Activated naive CD4-positive, alpha-beta T cell (primary cell): Measurements from ENCODE around the gene ELOVL4.

Source experiments
- DNase-seq, 4 experiments: peaks; one replicate each; lab custom pipeline; 2025; lab: John Stamatoyannopoulos, UW

The ELOVL4 gene

DNA sequence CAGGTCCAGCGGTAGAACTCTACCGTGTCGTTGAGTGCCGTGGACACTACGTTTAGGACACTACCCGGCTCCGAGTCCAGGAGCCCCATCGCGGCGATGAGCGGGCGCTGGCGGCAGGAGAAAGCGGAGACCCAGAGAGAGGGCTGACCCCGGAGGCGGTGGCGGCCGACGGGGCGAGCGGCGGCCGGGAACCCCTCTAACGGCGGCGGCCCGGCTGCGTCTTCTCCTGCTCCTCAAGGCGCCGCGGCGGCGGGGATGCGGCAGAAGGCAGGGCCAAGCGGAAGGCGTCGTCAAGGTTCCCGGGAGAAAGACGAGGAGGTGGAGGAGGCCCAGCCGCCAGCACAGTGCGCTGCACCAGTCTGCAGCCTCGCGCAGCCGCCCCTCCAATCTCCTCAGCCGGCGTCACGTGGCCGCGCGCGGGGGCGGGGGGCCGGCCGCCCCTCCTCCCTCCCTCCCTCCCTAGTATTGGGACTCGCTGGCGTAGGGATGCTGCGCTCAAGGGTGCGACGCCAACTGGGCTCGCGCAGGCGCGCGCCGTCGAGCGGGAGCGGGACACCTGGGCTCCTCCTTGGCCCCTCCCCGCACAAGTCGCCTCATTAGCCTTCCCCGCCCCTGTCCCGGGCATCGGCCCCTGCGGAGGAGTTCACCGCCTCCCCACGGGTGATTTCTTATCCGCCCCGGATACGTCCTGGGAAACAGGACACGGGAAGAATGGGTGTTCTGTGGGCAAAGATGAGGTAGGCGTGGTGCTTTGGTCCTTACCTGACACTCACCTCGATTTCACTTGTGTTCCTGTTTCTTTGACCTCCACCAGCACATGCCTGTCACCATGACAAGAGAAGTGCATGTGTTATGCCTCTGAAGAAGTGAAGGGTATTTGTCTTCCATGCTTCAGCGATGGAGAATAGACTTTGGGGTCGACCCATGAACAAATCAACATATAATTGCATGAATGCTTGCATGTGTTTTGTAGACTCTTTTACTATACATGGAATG, at the start of gene ELOVL4:
ELOVL4 (minus strand) TSS at position 363 of the 996 bp plus-strand sequence; CDS start at position 89, 274 bp downstream.
- peak in 2 of 4 experiments; percentile 5 to 14 for DNase-seq

DNA sequence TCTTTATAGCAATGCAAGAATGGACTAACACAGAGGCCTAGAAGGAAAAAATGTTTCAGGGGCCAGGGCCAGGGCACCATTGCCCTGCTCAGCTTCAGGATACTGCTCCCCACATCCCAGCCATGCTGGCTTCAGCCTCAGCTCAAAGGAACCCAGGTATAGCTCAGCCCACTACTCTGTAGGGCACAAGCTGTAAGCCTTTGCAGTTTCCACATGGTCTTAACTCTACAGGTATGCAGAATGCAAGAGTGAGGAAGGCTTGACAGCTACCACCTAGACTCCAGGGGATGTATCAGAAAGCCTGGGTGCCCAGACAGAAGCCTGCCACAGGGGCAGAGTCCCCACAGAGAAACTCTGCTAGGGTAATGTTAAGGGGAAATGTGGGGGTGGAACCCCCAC, 46.6 kb upstream of the ELOVL4 start:
- no peak for DNase-seq

DNA sequence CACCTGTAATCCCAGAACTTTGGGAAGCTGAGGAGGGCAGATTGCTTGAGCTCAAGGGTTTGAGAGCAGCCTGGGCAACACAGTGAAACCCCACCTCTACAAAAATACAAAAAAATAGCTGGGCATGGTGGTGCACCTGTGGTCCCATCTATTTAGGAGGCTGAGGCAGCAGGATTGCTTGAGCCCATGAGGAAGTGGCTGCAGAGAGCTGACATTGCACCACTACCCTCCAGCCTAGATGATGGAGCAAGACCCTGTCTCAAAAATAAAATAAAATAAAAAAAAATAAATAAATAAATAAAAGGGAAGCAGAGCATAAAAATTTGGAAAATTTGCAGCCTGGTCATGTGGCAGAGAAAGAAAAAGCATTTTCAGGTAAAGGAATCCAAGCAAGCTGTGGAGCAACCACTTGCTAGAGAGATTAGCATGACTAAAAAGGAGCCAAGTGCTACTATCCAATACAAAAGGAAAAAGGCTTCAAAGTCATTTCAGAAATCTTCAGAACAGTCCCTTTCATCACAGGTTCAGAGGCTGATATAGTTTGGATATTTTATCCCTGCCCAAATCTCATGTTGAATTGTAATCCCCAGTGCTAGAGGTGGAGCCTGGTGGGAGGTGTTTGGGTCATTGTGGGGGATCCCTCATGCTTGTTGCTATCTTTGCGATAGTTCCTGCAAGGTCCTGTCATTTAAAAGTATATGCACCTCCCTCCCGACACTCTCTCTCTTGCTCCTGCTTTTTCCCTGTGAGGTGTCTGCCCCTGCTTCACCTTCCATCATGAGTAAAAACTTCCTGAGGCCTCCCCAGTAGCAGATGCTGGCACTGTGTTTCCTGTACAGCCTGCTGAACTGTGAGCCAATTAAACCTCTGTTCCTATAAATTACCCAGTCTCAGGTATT, 45.9 kb upstream of the ELOVL4 start:
- no peak for DNase-seq

DNA sequence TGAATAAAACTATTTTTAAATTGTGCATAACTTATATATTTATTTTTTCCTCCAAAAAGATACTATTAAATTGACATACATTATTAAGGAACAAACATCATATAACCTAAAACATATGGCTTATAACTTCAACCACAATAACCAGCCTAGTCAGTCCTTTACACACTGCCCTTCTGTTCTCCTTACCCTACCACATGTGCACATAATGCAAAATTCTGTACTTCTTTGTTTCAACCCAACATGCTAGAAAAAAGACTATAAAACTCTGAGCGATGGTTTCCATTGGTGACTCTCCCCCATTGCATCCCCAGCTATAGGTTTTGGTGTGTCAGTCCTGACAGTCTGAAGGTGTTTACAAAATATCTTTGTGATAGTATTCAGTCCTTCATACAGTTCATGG, 42.3 kb upstream of the ELOVL4 start:
- DNase-seq = no peak

DNA sequence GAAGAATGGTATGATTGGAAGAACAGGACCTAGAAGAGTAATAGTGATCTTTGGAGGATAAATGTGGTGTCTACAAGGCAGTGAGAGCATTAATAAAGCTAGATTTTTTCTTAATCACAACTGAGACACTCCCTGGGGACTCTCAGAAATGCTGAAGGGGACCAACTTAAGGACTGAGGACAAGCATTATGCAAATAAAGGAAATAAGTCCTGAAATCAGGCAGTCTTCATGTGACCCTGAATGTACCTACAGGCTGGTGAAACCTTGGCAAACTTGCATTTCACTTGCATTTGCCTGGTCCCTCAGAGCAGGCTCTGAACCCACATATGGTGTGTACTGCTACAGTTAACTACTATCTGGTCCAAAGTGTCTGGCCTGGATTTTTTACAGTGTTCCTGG, 37.8 kb upstream of the ELOVL4 start:
- no peak for DNase-seq

DNA sequence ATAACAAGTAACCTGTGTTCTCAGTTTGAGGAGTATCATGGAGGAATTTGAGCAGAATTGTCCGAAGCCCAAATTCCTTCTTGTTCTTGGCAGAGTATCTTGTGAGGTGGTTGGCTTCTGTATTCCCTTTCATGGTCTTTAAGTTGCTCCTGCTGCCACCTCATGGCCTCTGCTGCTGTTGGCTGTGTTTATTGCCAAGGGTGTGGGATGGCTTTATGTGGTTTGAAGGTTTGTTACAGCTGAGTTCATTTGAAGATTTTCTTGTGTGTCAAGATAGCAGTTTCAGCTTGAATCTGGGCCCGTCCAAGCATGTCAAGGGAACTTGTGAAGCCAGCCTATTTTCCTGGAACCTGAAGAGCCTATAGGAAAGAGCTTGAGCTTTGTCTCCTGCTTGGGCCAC, 36.9 kb upstream of the ELOVL4 start:
- no peak for DNase-seq

DNA sequence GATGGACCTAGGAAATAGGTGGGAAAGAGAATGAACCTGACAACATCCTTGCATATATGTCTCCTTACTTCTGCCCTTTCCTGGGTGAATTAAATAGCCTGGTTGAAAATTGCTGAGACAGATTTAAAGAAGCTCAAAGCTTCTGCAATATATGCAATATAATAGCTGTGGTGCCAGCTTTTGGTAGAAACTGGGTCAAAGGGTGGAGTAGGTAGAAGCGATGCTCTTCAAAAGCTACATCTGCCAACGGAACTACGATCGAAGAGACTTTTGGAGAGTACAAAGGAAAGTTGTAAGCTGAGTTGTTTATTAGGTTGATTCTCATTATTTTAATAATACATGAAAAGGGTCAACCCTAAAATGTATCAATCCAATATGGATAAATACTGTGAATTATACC, 34.3 kb upstream of the ELOVL4 start:
- DNase-seq = no peak

DNA sequence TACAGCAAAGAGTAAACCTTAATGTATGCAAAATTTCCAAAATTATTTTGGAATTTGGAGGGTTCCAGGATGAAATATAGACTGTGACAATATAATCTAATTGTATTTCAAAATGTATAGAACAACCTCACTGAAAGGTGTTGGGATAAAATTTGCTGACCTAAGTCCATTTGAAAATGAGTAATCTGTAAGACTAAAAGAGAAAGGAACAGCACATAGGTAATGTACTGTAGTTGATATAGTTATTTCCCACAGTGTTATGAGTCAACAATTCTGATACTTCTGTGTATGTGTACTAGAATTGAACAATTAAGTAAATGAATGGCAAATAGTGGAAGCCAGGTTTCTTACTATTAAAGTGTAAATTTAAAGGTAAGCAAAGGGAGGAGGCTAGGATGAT, 23.8 kb upstream of the ELOVL4 start:
- no peak for DNase-seq

DNA sequence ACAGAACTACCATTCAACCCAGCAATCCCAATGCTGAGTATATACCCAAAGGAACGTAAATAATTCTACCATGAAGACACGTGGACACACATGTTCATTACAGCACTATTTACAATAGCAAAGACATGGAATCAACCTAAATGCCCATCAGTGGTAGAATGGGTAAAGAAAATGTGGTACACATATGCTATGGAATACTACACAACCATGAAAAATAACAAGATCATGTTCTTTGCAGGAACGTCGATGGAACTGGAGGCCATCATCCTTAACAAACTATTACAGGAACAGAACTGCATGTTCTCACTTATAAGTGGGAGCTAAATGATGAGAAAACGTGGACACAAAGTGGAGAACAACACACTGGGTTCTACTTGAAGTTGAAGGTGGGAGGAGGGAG, 22.4 kb upstream of the ELOVL4 start:
- no peak for DNase-seq

DNA sequence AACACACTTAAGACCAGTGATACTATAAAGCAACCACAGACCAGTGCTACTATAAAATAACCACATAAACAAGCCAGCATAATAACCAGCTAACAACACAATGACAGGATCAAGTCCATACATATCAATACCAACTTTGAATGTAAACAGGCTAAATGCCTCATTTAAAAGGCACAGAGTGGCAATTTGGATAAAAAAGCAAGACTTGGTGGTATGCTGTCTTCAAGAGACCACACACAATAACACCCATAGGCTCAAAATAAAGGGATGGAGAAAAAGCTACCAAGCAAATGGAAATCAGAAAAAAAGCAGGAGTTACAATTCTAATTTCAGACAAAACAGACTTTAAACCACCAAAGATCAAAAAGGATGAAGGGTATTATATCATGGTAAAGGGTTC, 19.8 kb upstream of the ELOVL4 start:
- DNase-seq = no peak

DNA sequence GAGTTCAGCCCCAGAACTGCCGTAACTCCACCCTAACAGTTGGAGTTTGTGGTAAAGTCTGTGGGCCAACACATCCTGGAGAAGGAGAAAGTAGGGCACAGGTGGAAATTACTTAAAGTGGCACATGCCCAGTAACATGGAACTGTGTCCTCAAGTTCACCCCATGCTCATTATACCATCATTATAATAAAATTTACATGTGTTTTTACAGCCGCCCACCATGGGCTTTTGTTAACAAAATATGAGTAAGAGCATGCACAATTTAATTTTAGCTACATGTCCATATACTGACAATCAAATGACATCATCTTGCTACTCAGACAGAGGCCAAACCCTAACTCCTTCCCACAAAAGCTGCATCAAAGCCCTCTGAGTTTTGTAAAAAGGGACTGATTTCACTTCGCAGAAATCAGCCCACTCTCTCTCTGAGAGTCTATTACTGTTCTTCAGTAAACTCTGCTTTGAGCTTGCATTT, 17.3 kb upstream of the ELOVL4 start:
- DNase-seq = no peak

DNA sequence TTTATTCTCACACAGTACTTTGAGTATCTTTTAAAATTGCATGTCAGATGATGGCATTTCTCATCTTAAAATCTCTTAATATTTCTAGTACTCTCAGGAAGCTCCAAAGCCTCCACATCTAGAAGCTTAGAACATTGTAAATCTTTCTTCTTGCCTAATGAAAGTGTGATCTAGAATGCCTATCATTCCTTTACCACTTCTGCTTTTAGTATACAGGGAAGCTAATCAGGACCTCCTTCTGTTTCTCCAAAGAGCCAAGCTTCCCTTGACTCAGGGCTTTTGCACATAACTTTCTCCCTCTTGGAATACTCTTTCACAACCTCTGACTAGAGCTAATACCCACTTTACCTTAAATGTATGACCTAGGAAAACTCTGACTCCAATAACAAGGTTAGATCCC, 7.5 kb upstream of the ELOVL4 start:
- DNase-seq = no peak

DNA sequence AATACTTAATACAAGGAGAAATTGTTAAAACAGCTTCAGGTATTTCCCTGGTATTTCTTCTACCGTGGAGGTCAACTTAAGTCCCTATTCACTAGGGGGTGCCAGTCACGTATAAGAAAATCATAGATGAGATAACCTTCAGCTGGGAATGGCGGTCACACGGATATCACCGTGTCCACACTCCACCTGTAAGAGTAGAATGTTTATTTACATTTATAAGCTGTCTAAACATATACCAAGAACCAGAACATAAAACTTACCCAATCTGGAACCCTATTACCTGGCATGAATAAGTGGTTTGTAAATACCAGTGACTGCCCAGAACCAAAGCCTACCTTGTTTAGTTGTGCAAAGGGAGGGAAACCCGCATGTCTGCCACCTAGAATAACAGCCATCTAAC, 1.9 kb upstream of the ELOVL4 start:
- DNase-seq = peak in 2 of 4 experiments; percentile 1

DNA sequence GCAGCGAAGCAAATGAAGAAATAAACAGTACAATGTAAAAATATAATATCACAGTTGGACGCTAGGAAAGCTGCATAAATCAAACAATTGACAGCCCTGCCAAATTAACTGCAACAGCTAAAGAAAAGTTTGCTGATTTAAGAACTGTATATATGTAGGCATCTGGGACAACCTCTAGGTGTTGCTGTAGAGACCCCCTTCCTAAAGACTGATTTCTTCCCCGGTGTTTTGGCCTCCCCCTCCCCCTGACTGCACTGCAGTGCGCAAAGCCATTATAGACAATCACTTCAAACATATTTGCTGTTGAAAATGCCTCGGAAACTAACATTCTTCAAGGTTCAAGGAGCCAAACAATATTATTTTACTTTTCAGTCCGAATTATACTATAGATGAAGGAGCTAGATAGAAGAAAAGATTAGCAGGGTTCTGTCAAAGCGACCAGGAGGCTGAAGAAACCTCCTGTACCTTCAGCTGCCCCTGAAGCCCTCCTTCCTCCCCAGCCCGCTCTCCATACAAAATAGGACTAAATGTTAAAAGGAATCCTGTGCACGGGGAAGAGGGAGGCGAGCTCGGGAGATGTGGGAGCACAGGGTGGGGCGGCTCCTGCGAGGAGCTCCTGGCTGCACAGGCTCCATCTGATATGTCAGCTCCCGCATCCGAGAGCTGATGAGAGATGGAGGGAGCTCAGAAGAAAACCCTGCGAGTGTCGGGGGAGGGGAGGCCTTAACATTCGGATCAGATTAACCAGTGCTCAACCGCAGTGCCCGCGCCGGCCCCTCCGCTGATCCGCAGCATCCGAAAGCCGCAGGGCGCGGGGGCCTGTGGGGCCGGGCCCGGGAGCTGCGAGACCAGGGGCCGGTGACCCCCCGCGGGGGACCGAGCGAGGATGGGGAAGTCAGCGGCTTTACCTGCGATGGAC, 822 bp downstream of the ELOVL4 start:
- DNase-seq = peak in 1 of 4 experiments; percentile 6

DNA sequence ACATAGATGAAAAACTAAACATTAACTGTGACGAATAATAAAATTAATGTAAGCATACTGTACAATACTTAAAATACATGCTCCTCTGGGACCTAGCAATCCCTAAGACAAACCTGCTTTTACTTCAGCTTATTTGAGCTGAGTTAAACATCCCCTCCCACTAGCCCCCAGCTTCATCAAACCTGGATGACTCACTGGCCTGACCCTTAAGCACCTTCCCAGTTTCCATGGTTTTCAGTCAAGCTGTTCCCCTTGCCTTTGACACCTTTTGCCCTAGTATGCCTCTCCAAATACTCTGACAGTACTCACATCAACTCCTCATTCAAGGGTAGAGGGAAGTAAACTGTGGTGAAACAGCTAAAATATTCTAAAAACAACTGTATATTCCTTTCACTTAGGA, 4.2 kb downstream of the ELOVL4 start:
- no peak for DNase-seq

DNA sequence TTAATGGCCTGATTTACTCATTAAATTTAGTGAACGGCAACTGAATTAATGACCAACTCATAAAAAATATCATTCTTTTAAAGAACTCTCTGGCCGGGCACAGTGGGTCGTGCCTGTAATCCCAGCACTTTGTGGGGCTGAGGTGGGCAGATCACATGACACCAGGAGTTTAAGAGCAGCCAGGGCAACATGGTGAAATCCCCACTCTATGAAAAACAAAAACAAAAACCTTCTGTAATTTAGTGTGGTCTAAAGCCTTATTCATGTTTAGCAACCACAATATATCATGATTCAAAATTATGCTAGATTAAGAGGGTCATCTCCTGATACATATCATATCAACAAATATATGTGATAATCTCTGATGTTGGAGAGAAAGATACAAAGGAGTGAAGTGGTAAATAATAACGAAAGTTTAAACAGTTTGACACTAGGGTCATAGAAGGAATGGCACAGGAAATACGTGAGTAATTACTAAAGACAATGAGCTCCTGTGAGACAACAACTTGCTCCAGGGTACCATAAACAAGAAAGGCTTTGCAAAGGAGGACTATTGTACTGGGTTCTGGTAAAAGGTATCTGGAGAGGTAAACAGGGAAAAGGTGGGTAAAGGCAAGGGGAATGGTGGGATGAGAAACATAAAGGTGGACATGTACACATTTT, 5.7 kb downstream of the ELOVL4 start:
- no peak for DNase-seq

DNA sequence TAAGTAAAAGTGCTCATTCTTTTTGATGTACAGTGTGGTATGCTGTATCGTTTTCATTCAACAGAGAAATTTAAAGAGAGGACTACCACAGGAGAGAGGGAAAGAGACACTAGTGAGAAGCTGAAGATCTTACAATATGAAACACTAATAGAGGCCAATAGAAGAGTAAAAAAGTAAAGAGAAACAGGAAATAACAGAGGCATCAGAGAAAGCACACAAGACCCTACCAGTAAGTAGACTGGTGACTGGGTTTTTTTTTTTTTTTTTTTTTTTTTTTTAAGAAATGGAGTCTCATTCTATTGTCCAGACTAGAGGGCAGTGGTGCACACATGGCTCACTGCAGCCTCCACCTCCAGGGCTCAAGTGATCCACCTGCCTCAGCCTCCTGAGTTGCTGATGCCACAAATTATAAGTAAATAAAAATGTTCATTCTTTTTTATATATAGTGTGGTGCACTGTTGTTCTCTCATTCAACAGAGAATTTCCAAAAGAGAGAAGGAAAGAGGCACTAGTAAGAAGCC, 18.8 kb downstream of the ELOVL4 start:
- DNase-seq = no peak

DNA sequence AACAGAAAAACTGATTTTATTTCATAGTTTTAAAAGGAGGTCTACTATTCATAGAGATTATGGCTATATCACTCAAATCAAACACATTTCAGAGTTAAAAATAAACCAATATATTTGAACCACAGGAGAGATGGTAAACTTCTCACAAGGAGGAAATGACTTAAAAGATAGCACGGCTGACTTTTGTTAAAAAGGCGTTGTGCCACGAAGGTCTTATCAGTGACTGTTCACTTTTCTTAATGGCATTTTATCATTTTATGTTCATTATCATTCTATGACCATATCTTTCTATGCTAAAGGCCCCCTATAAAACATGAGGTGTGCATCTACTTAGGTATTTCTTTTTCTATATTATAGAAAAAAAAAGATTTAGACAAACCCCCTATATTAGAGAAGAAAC, 19.6 kb downstream of the ELOVL4 start:
- no peak for DNase-seq

DNA sequence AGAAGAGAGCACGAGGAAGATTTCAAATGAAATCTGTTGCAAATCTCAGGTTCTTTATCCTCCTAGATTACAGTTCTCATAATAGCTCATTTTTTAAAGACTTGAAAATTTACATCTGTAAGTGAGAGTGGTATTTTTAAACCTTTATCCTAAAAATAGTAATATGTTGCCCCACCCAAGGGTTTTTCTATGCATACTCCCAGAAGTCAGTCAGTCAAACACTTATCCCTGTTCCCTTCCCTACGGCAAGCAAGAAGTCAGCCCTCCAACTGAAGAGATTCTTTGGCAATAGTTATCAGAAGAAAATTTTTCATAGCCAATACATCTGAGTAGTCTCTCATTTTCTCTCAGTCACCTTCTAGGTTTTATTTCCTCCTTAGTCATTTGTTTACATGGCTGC, 24.1 kb downstream of the ELOVL4 start:
- no peak for DNase-seq

DNA sequence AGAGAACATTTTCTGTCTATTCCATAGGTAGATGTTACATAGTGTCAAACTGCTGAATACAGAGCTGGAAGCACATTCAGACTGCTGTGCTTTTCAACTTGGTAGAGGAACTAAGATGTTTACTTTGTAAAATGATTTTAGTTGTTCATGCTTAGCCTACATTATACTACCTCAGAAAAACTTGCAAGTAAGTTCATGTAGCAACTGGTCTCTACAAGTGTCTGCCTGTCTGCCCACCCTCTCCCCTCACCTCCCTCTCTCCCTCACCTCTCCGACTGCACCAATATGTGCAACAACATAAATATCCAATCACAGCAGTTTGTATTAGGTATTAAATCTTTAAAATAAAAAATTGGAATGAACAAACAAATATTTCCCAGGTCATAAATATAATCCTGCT, 25.3 kb downstream of the ELOVL4 start:
- no peak for DNase-seq

DNA sequence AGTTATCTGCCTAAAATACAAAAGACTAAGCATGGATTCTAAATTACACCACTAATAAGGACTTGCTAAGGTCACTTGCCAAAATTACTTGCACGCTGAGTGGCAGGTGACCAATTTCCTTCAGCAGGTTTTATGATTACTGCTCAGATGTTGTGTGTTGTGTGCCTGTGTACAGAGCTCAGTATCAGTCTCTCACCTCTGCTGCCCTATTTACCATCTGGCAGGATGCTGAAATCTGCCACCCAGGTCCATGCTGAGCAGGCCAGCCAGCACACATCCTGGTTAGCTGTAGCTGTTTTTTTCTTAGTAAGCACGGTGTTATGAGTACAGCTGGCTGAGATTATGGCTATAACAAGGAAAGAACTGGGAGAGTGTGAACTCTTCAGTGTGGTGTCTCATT, 34.0 kb downstream of the ELOVL4 start:
- DNase-seq = no peak
